ENCODE measurements around the gene YIF1A. TPM values are rescaled to one million over a fixed set of nuclear protein-coding genes. Genes with fewer than 3 reads are reported as not detected.

The YIF1A gene
- total and polyA plus RNA-seq, 4 donors: 93.0 to 136 (median 117) TPM

DNA sequence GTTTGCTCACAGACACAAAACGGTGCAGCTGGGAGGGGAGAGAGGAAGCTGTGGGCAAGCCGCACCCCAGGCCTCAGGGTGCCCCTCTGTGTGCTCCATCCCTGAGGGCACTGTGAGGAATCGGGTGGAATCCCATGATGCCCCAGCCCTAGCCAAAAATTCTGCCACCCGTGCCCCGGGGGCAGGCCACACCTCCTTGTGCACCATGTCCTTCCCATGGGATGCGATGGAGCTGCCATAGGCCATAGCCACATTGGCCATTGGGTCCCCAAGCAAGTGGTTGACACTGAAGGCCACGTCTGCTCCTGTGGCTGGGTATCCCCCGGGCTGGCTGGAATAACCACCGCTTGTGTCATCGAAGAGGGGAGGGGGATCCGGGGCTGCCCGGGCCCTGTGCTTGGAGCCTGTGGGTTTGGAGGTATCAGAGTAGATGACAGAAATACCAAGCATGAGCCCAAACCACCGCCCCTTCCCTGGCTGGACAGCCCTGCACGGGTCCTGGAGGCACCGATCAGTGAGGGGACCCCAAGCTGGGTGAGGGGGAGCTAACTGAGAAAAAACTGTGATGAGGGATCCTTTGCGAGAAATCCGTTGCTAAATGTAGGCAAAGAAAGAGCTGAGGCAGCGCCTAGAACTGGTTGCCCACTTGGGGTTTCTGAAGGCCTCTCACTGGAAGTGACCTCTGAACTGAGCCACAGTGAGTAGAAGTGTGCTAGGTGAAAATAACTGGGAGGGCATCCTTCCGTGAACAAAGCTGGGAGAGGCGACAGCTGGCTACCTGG lies 863 bp downstream of the YIF1A start:
- H3K9ac ChIP-seq (ENCODE audit: low read depth in 1 of 2, low read length in 2 of 2): peak overlapping the region; percentile 46 to 82
- H3K27me3 ChIP-seq (ENCODE audit: control insufficient read depth in 4 of 4, insufficient read depth in 4 of 4, low read length in 3 of 4): peaks cover 0 to 5% (median 0%) of the 10 kb centered on the region in 4 donors
- H3K4me1 ChIP-seq (ENCODE audit: control insufficient read depth in 4 of 4, insufficient read depth in 4 of 4, low read length in 3 of 4): peaks cover 19 to 49% (median 39%) of the 10 kb centered on the region in 4 donors
- peak in 1 of 2 donors; percentile 45 for TF ChIP-seq RXRA (IDR thresholded peaks at IDR 0.05)
- TF ChIP-seq, protein P1, sequence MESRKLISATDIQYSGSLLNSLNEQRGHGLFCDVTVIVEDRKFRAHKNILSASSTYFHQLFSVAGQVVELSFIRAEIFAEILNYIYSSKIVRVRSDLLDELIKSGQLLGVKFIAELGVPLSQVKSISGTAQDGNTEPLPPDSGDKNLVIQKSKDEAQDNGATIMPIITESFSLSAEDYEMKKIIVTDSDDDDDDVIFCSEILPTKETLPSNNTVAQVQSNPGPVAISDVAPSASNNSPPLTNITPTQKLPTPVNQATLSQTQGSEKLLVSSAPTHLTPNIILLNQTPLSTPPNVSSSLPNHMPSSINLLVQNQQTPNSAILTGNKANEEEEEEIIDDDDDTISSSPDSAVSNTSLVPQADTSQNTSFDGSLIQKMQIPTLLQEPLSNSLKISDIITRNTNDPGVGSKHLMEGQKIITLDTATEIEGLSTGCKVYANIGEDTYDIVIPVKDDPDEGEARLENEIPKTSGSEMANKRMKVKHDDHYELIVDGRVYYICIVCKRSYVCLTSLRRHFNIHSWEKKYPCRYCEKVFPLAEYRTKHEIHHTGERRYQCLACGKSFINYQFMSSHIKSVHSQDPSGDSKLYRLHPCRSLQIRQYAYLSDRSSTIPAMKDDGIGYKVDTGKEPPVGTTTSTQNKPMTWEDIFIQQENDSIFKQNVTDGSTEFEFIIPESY (IDR thresholded peaks at IDR 0.05): no peak
- peak overlapping the region; percentile 96 for H3K27ac ChIP-seq (ENCODE audit: low read depth in 1 of 2, low read length in 2 of 2)
- DNase-seq (ENCODE audit: low spot score): no peak
- peaks cover 0 to 5% (median 4%) of the 10 kb centered on the region in 4 donors for H3K36me3 ChIP-seq (ENCODE audit: control insufficient read depth in 4 of 4, insufficient read depth in 3 of 4, low read depth in 1 of 4, low read length in 3 of 4)
- H3K4me3 ChIP-seq (ENCODE audit: low read depth in 1 of 3, low read length in 3 of 3): peak overlapping the region; percentile 61 to 88 (median 79)
- 48% methylated on average over 20 of the region's 20 CpGs for WGBS
- no peaks in the 10 kb centered on the region for H3K9me3 ChIP-seq (ENCODE audit: control insufficient read depth in 4 of 4, low read length in 3 of 4)

DNA sequence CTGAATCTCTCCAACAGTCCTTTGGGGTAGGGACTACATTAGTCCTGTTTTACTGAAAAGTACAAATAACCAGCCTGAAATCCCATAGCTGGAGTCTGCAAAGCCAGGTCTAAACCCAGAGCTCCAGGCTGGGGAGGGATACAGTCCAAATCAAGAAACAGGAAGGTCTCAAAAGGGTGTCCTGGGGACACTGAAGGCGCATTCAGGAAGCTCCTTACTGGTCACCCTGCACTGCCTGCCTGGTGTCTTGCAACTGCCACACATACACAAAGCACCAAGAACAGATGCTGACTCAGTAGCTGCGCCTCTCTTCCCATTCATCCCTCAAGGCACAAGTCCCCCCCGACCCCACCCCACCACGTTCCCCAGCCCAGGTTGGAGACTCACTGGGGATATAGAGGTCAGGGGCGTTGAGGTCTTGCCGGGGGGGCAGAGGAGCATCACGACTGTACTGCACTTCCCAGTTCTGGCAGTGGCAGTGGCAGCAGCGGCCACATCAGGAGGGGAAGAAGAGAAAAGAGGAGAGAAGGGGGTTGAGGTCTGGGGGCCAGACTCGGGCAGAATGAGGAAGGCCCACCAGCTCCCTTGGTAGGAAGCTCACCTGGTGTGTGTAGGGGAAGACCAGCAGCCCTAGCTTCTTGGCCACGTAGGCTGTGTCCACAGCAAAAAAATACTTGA lies 1.6 kb downstream of the YIF1A start:
- H3K27ac ChIP-seq (ENCODE audit: low read depth in 1 of 2, low read length in 2 of 2): peak overlapping the region in 1 of 2 donors; percentile 96
- WGBS: 78% methylated on average over 10 of the region's 10 CpGs
- H3K4me1 ChIP-seq (ENCODE audit: control insufficient read depth in 4 of 4, insufficient read depth in 4 of 4, low read length in 3 of 4): peaks cover 19 to 50% (median 41%) of the 10 kb centered on the region in 4 donors

More for the DNA sequence above, 1.6 kb downstream of the YIF1A start:
- Histone ChIP-seq H3K27me3 (ENCODE audit: control insufficient read depth in 4 of 4, insufficient read depth in 4 of 4, low read length in 3 of 4) (peaks cover 0 to 2% (median 0%) of the 10 kb centered on the region in 4 donors), H3K9me3 (ENCODE audit: control insufficient read depth in 4 of 4, low read length in 3 of 4) (no peaks in the 10 kb centered on the region), H3K36me3 (ENCODE audit: control insufficient read depth in 4 of 4, insufficient read depth in 3 of 4, low read depth in 1 of 4, low read length in 3 of 4) (peaks cover 0 to 5% (median 4%) of the 10 kb centered on the region in 4 donors), H3K4me3 (ENCODE audit: low read depth in 1 of 3, low read length in 3 of 3) (peak overlapping the region; percentile 26 to 79 (median 61)), H3K9ac (ENCODE audit: low read depth in 1 of 2, low read length in 2 of 2) (no peak overlapping the region)
- TF ChIP-seq YY1 (IDR thresholded peaks at IDR 0.05): no peak
- TF ChIP-seq JUND (IDR thresholded peaks at IDR 0.05): no peak
- no peak for TF ChIP-seq SP1 (IDR thresholded peaks at IDR 0.05)
- no peak for TF ChIP-seq HNF4G (IDR thresholded peaks at IDR 0.05)
- TF ChIP-seq GABPA (IDR thresholded peaks at IDR 0.05 in 1 of 2, conservative IDR thresholded peaks at IDR 0.05 in 1 of 2): no peak
- no peak for TF ChIP-seq FOXA1 (IDR thresholded peaks at IDR 0.05)
- no peak for TF ChIP-seq HNF4A (conservative IDR thresholded peaks at IDR 0.05)
- TF ChIP-seq, protein P2, sequence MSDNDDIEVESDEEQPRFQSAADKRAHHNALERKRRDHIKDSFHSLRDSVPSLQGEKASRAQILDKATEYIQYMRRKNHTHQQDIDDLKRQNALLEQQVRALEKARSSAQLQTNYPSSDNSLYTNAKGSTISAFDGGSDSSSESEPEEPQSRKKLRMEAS (IDR thresholded peaks at IDR 0.05): no peak
- TF ChIP-seq, protein P3, sequence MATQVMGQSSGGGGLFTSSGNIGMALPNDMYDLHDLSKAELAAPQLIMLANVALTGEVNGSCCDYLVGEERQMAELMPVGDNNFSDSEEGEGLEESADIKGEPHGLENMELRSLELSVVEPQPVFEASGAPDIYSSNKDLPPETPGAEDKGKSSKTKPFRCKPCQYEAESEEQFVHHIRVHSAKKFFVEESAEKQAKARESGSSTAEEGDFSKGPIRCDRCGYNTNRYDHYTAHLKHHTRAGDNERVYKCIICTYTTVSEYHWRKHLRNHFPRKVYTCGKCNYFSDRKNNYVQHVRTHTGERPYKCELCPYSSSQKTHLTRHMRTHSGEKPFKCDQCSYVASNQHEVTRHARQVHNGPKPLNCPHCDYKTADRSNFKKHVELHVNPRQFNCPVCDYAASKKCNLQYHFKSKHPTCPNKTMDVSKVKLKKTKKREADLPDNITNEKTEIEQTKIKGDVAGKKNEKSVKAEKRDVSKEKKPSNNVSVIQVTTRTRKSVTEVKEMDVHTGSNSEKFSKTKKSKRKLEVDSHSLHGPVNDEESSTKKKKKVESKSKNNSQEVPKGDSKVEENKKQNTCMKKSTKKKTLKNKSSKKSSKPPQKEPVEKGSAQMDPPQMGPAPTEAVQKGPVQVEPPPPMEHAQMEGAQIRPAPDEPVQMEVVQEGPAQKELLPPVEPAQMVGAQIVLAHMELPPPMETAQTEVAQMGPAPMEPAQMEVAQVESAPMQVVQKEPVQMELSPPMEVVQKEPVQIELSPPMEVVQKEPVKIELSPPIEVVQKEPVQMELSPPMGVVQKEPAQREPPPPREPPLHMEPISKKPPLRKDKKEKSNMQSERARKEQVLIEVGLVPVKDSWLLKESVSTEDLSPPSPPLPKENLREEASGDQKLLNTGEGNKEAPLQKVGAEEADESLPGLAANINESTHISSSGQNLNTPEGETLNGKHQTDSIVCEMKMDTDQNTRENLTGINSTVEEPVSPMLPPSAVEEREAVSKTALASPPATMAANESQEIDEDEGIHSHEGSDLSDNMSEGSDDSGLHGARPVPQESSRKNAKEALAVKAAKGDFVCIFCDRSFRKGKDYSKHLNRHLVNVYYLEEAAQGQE (IDR thresholded peaks at IDR 0.05): no peak
- TF ChIP-seq TAF1 (conservative IDR thresholded peaks at IDR 0.05): no peak
- TF ChIP-seq, protein P4, sequence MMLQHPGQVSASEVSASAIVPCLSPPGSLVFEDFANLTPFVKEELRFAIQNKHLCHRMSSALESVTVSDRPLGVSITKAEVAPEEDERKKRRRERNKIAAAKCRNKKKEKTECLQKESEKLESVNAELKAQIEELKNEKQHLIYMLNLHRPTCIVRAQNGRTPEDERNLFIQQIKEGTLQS (IDR thresholded peaks at IDR 0.05): no peak
- TF ChIP-seq, protein P5, sequence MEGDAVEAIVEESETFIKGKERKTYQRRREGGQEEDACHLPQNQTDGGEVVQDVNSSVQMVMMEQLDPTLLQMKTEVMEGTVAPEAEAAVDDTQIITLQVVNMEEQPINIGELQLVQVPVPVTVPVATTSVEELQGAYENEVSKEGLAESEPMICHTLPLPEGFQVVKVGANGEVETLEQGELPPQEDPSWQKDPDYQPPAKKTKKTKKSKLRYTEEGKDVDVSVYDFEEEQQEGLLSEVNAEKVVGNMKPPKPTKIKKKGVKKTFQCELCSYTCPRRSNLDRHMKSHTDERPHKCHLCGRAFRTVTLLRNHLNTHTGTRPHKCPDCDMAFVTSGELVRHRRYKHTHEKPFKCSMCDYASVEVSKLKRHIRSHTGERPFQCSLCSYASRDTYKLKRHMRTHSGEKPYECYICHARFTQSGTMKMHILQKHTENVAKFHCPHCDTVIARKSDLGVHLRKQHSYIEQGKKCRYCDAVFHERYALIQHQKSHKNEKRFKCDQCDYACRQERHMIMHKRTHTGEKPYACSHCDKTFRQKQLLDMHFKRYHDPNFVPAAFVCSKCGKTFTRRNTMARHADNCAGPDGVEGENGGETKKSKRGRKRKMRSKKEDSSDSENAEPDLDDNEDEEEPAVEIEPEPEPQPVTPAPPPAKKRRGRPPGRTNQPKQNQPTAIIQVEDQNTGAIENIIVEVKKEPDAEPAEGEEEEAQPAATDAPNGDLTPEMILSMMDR (IDR thresholded peaks at IDR 0.05; ENCODE audit: low read depth, low read length, missing input control): no peak
- no peak for TF ChIP-seq RXRA (IDR thresholded peaks at IDR 0.05)
- TF ChIP-seq, protein P1 (IDR thresholded peaks at IDR 0.05): no peak
- no peak for TF ChIP-seq NR2F2 (IDR thresholded peaks at IDR 0.05)
- TF ChIP-seq FOXA2 (IDR thresholded peaks at IDR 0.05): no peak
- TF ChIP-seq EGR1 (IDR thresholded peaks at IDR 0.05; ENCODE audit: low read depth in 2 of 2): no peak
- TF ChIP-seq RAD21 (IDR thresholded peaks at IDR 0.05): no peak
- DNase-seq (ENCODE audit: low spot score): no peak
